Ammon's horn (tissue), 1 donor: ENCODE measurements around the gene LAMB4.

Experiments used
- DNase-seq: peaks from one replicate; pipeline ENCODE4 v3.0.0-alpha.2; 2016; ENCODE audit warnings: low spot score

LAMB4 gene

GRCh38 chr7:108143658-108144420 lies 13.7 kb upstream of the LAMB4 start:
- DNase-seq: no peak

- no peak for DNase-seq
Observed at GRCh38 chr7:108142675-108143259, 12.6 kb upstream of the LAMB4 start.

GRCh38 chr7:108142180-108142579 lies 12.0 kb upstream of the LAMB4 start:
- no peak for DNase-seq

- no peak for DNase-seq
Observed at GRCh38 chr7:108140671-108141070, 10.5 kb upstream of the LAMB4 start.

- DNase-seq: no peak
Observed at GRCh38 chr7:108138911-108139310, 8.8 kb upstream of the LAMB4 start.

GRCh38 chr7:108137993-108138392 lies 7.8 kb upstream of the LAMB4 start:
- DNase-seq: no peak

DNA sequence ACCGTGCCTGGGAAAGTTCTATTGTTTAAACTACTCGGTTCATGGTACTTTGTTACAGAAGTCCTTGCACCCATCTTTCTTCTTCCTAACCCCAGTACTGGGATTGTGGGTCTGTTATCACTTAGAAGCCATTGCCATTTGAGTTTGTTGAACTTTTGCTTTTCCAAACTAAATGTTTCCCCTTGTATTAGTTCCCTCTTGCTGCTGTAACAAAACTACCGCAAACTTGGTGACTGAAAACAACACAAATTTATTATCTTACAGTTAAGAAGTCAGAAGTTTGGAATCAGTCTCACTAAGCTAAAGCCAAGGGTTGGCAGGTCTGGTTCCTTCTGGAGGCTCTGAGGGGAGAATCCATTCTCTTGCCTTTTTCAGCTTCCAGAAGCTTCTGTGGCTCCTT lies 6.9 kb upstream of the LAMB4 start:
- no peak for DNase-seq

DNA sequence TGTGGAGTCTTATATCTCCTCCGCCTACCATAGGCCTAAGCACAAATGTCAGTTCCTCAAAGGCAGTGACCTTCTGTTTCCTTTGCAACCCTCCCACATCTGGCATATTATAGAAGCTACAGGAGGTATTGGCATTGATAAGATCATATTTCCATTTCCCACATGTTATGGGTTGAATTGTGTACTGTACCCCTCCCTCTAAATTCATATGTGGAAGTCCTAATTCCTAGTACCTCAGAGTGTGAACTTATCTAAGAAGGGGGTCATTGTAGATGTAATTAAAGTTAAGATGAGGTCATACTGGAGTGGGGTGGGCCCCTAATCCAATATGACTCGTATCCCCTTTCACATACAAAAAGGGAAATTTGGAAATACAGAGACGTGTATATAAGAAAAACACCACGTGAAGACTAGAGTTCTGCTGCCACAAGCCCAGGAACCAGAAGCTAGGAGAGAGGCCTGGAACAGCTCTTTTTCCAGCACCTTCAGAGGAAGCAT lies 6.1 kb upstream of the LAMB4 start:
- DNase-seq: no peak

- no peak for DNase-seq
Observed at GRCh38 chr7:108135446-108136190, 5.5 kb upstream of the LAMB4 start.

DNA sequence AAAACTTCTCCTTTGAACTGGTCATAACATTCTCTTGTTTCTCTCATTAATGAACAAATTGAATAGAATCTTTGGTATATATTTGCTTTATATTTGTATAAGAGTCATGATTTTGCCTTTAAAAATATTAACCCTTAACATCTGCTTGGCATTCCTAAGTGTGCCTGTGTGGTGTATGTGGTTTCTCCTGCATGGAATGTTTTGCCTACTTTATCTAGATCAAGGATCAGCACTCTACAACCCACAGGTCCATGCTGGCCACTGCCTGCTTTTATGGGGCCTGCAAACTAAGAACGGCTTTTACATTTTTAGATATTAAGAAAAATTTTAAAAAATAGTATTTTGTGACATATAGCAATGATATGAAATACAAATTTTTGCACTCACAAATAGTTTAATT lies 4.3 kb upstream of the LAMB4 start:
- no peak for DNase-seq

GRCh38 chr7:108132551-108133265 lies 2.5 kb upstream of the LAMB4 start:
- no peak for DNase-seq

GRCh38 chr7:108129018-108129965 lies 869 bp downstream of the LAMB4 start:
- no peak for DNase-seq

- no peak for DNase-seq
Observed at GRCh38 chr7:108128514-108128913, 1.6 kb downstream of the LAMB4 start.

DNA sequence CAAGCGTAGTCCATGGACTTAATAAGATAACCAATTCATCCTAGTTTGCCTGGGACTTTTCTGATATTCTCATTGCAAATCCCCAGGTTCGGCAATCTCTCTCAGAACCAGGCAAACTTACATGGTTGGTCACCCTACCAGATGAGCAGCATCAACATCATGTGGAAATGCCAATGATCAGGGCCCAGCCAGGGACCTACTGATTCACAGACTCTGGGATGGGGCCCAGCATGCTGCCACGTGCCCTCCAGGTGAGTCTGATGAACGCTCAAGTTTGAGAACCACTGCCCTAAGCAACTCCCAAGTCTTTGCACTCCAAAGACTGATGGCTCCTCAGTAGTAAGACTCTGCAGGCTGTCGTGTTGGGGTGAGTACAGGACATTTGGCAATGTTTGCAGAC lies 2.7 kb downstream of the LAMB4 start:
- DNase-seq: no peak

DNA sequence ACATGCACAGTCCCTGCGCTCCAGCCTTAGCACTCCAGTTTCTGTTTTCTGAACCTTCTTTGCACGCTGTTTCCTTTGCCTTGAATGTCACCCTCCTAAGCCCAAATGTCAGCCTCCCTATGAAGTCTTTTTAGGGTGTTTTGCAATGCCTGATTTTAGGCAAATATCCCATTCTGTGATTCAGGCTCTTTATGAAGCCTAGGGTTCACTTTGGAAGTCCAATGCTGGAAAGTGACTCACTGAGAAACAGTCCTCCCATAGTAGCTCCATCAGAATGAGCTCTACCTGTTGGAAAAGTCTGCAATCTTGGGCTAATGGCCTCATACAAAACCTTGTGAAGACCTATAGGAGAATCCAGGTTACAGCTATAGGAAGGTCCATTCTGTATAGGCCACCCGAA lies 5.3 kb downstream of the LAMB4 start:
- no peak for DNase-seq

- DNase-seq: no peak
Observed at GRCh38 chr7:108122181-108122580, 8.0 kb downstream of the LAMB4 start.

DNA sequence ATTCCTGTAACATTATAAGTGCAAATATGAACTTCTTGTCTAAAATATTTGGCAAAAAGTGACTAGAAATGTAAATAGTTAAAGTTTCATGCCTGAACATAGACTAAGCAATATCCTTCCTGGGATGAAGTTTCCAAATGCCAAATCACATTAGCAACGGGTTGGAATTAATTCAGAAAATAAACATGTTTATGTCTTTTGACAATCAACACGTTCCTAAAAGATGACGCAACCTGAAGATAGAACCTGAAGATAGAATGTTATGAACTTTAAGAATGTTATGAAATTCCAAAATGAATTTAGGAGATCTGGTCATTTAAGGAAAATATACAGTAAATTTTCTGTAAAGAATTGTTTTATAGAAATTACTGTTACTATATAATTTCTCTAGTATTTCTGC lies 9.2 kb downstream of the LAMB4 start:
- no peak for DNase-seq

DNA sequence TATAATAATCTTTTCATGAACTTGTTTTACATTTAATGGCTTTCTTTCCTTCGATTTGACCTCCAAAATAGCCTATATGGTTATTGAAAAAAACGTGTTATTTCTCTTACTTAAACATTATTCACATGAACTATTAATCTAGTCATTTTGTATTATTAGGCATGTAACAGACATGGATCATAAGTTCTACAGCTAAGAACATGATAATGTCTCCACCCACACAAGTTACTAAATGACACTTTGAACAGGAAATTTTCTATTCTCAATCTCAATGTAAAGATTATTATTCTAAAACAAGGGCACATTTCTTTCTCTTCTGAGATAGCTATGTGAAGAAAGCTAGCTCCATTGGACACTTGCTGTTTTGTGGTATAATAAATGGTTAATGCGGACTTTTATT lies 10.0 kb downstream of the LAMB4 start:
- DNase-seq: no peak

- DNase-seq: no peak
Observed at GRCh38 chr7:108118959-108119358, 11.2 kb downstream of the LAMB4 start.

GRCh38 chr7:108114117-108114841 lies 15.9 kb downstream of the LAMB4 start:
- no peak for DNase-seq

GRCh38 chr7:108112683-108113082 lies 17.5 kb downstream of the LAMB4 start:
- DNase-seq: no peak
